Rectal smooth muscle tissue (tissue), 1 donor: ENCODE results near the gene C1QL3.
A peak's percentile ranks its signal among the peaks of the same experiment; 100 is the strongest.

ENCODE experiments used
- H3K27ac ChIP-seq: one replicate; pipeline ENCODE4 v1.7.0; 2013; ENCODE audit warnings: low read depth, low read length, inconsistent platforms
- H3K27me3 ChIP-seq: one replicate; pipeline ENCODE4 v1.7.0; 2013; ENCODE audit warnings: low read length; ENCODE audit not compliant: control insufficient read depth, insufficient read depth
- H3K36me3 ChIP-seq: one replicate; pipeline ENCODE4 v1.7.0; 2013; ENCODE audit warnings: low read length; ENCODE audit not compliant: control insufficient read depth, insufficient read depth
- H3K4me1 ChIP-seq: one replicate; pipeline ENCODE4 v1.7.0; 2013; ENCODE audit warnings: low read length; ENCODE audit not compliant: control insufficient read depth, insufficient read depth
- H3K4me3 ChIP-seq: one replicate; pipeline ENCODE4 v1.7.0; 2013; ENCODE audit warnings: low read length
- H3K9ac ChIP-seq: one replicate; pipeline ENCODE4 v1.7.0; 2013; ENCODE audit warnings: low read length

C1QL3 gene

DNA sequence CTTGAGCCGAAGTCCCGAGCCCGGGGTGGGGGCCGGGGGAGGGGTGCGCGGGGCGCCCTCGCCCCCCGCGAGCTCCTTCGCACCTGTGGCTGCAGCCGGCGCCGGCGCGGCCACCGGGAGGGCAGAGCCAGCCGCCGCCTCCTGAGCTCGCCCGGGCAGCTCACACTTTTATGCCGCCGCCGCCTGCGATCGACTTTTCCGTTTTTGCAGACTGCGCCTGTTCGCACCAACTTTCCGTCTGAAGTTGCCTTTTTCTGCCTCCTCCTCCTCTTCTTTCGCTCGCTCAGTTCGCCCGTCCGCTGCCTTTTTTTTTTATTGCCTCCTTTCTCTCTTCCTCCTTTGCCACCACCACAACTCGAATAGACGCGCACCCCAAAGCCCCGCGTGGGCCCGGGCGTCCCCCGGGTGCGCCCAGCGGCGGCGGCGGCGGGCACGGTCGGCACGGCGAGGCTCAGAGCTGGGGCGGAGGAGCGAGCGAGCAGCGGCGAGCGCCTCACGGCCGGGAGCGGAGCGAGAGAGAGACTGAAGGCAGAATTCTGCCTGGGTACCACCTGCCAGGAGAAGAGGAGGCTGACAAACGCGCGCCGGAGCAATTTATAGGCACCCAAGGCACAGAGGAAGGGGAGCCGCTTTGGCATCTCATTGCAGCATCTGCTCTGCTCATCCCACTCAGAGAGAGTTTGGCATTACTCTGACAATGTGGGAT, at the start of gene C1QL3:
Gene C1QL3 (minus strand): TSS at position 569 of the 706 bp plus-strand sequence. CDS start 814 bp downstream, outside the sequence.
- Histone ChIP-seq H3K4me3 (peak within 1 kb of the TSS; percentile 56), H3K27me3 (peaks cover 10% of the 10 kb centered on the region)

DNA sequence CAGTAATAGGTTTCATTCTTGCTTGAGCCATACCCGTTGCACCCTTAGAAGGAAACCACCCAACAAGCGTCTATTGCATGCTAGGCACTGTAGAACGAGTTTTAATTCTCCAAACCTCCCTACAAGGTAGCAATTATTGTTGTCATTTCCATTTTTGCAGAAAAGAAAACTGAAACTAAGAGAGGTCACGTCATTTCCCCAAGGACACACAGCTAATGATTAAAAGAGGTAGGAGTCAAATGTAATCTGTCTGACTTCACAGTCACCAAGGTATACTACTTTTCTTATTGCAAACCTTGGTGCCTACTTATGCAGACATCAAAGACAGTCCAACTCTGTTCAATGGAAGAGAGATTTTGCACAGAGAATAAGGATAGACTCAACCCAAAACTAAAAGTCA, 49.1 kb upstream of the C1QL3 start:
- no peaks in the 10 kb centered on the region for H3K4me1 ChIP-seq
- no peaks in the 10 kb centered on the region for H3K36me3 ChIP-seq
- no peak overlapping the region for H3K27ac ChIP-seq
- H3K4me3 ChIP-seq = no peak overlapping the region
- H3K27me3 ChIP-seq = no peaks in the 10 kb centered on the region
- H3K9ac ChIP-seq = no peak overlapping the region

More for the DNA sequence above, at the start of gene C1QL3:
- no peaks in the 10 kb centered on the region for H3K4me1 ChIP-seq
- H3K27ac ChIP-seq = no peak within 1 kb of the TSS
- H3K9ac ChIP-seq = no peak within 1 kb of the TSS
- no peaks in the 10 kb centered on the region for H3K36me3 ChIP-seq

DNA sequence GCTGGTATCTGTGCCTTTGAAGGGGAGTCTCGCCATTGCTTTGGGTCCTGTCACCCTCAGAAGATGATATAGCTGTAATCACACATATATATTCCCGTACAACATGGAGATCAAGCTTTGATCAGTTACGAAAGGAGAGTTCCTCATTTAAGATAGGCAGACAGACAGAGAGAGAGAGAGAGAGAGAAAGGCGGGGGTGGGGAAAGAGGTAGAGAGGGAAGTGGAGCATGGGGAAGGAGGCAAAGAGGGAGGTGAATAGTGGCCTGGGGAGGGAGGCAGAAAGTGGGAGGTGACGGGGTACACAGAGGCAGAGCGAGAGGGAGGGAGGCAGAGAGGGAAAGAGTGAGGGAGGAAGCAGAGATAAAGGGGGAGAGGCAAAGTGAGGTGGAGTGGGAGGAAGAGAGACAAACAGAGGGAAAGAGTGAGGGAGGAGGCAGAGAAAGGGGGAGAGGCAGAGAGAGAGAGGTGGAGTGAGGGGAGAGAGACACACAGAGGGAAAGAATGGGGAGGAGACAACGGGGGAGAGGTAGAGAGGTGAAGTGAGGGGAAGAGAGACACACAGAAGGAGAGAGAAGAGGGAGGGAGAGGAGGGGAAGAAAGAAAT, 44.6 kb upstream of the C1QL3 start:
- H3K27me3 ChIP-seq = no peaks in the 10 kb centered on the region
- no peak overlapping the region for H3K4me3 ChIP-seq
- H3K36me3 ChIP-seq = no peaks in the 10 kb centered on the region
- no peaks in the 10 kb centered on the region for H3K4me1 ChIP-seq
- no peak overlapping the region for H3K9ac ChIP-seq
- no peak overlapping the region for H3K27ac ChIP-seq

DNA sequence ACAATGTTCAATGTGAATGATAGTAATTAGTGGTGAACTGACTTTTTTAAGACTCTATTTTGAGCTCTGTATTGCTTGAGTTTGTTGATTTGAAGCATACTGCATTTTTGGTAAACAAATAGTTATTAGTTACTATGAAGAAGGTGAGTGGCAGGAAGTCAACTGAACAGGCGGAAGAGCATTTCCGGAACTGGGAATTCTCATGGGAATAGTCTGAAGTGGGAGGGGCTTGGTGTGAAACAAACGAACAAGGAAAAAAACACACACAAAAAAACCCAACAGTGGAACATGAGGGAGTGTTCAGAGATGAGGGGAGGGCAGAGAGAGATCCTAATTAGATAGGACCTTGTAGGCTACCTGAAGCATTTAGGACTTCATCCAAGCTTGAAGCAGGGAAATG, 43.9 kb upstream of the C1QL3 start:
- H3K4me3 ChIP-seq = no peak overlapping the region
- no peak overlapping the region for H3K9ac ChIP-seq
- H3K27me3 ChIP-seq = no peaks in the 10 kb centered on the region
- H3K36me3 ChIP-seq = no peaks in the 10 kb centered on the region
- no peaks in the 10 kb centered on the region for H3K4me1 ChIP-seq
- no peak overlapping the region for H3K27ac ChIP-seq

DNA sequence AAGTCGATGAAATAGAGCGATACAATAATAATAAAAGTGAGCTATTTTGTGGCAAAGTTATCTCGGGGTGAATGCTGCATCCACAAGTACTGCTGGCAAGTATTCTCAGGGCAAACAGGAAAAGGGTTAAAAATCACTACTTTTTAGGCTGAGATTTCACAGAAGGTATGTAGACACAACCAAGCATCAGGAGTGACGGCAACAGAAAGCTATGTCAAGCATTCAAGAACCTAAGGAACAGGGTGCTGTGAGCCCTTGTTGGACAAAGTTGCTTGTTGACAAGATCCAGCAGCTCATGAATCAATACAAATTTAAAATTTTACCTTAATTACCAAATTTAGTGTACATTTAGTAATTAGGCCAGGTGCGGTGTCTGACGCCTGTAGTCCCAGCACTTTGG, 41.2 kb upstream of the C1QL3 start:
- Histone ChIP-seq H3K27me3 (no peaks in the 10 kb centered on the region), H3K27ac (no peak overlapping the region), H3K36me3 (no peaks in the 10 kb centered on the region), H3K4me3 (no peak overlapping the region), H3K9ac (no peak overlapping the region), H3K4me1 (no peaks in the 10 kb centered on the region)

DNA sequence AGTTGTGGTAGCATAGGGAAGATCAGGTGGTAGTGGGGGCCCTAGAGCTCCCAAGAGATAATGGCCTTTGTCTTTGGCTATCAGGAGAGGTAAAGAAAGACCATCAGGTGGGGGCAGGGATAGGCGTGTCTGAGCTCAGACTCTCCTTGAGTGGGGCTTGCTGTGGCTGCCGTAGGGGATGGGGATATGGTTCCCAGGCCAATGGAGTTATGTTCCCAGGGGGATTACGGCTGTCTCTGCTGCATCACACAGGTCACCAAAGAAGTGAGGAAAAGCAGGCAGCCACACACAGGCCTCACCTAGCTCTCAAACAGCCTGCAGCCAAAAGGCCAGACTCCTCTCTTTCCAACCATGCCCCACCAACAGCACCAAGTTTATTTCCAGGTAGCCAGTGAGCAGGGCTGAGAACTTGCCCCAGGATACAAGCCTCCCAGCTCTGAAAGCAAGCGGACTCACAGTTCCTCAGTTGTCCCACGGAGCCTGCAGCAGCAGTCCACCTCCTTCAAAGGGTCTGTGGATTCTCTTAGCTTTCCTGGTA, 37.6 kb upstream of the C1QL3 start:
- no peaks in the 10 kb centered on the region for H3K4me1 ChIP-seq
- no peak overlapping the region for H3K9ac ChIP-seq
- no peaks in the 10 kb centered on the region for H3K27me3 ChIP-seq
- H3K36me3 ChIP-seq = no peaks in the 10 kb centered on the region
- no peak overlapping the region for H3K4me3 ChIP-seq
- no peak overlapping the region for H3K27ac ChIP-seq

DNA sequence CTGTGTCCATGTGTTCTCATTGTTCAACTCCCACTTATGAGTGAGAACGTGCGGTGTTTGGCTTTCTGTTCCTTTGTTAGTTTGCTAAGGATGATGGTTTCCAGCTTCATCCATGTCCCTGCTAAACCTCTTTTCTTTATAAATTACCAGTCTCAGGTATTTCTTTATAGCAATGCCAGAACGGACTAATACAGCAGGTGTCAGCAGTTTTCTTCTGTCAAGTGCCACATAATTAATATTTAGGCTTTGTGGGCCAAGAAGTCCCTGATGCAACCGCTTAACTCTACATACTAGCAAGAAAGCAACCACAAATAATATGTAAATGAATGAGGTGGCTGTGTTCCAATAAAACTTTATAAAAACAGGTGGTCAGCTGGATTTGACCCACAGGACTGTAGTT, 26.3 kb upstream of the C1QL3 start:
- no peak overlapping the region for H3K4me3 ChIP-seq
- no peaks in the 10 kb centered on the region for H3K27me3 ChIP-seq
- H3K9ac ChIP-seq = no peak overlapping the region
- no peaks in the 10 kb centered on the region for H3K4me1 ChIP-seq
- H3K36me3 ChIP-seq = no peaks in the 10 kb centered on the region
- H3K27ac ChIP-seq = no peak overlapping the region

DNA sequence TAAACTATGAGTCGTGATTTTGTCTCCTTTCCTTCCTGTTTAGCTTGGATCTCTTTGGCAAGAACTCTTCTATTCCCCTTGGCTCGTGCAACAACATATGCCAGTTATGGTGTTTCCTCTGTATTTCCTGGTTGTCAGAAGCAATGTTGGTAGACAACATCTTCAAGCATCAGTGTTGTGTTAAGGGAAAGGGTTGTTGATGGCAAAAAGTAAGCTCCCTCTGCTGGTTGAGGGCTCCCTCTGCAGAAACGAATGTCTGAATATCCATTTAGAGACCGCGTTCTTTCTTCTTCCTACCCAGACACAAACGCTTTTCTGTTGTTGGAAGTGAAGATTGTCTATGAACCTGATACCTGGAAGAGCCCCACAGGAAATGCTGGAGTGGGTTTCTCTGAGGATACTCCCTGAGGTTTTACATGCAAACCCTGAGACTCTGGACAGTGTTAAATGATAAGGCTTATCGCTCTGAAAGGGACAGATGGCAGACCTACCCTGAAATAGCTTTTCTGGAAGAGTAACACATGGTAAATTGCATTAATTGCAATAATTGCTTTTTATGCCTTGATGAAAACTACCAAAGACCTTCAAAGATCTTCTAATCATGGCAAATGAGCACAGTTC, 23.5 kb upstream of the C1QL3 start:
- no peaks in the 10 kb centered on the region for H3K27me3 ChIP-seq
- H3K4me1 ChIP-seq = no peaks in the 10 kb centered on the region
- no peak overlapping the region for H3K9ac ChIP-seq

DNA sequence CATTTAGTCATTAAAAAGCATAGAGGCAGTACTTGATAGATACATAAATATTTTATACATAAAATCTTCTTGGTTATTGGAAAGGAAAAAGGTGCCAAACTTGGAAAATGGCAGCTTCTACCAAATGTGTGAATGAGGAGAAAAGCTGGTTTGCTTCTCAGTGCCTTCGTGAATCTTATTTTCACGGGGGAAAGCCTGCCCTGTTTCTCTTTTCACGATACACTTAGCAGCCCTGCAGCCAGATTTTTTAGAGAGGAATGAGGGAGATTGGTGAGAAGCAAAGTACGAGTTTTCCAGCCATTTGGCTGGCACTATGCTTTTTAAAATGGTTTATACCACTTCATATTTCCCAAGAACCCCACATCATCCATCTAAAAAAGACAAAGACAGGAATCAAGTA, 22.9 kb upstream of the C1QL3 start:
- Histone ChIP-seq H3K9ac (no peak overlapping the region), H3K27ac (no peak overlapping the region), H3K4me1 (no peaks in the 10 kb centered on the region), H3K27me3 (no peaks in the 10 kb centered on the region), H3K4me3 (no peak overlapping the region), H3K36me3 (no peaks in the 10 kb centered on the region)

More for the DNA sequence above, 23.5 kb upstream of the C1QL3 start:
- Histone ChIP-seq H3K4me3 (no peak overlapping the region), H3K27ac (no peak overlapping the region), H3K36me3 (no peaks in the 10 kb centered on the region)

DNA sequence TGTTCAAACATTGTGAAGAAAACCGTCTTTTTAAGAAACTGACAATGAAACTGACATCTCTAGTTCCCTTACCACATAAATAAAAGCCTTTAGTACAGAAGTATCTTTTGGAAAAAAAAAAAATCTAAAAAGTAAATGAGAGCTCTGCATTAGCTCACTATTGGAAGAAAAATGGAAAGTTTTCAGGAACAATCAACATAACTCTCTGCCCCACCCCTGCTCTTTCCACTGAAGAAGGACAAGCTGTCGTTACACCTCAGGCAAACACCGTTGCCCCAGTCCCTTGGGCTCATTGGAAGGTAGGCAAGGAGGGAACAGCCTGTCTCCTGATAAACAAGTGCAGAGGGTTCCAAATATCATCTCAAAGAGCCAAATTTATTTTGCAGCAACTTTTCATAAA, 22.4 kb upstream of the C1QL3 start:
- Histone ChIP-seq H3K36me3 (no peaks in the 10 kb centered on the region), H3K27ac (no peak overlapping the region), H3K4me3 (no peak overlapping the region), H3K27me3 (no peaks in the 10 kb centered on the region), H3K4me1 (no peaks in the 10 kb centered on the region), H3K9ac (no peak overlapping the region)

DNA sequence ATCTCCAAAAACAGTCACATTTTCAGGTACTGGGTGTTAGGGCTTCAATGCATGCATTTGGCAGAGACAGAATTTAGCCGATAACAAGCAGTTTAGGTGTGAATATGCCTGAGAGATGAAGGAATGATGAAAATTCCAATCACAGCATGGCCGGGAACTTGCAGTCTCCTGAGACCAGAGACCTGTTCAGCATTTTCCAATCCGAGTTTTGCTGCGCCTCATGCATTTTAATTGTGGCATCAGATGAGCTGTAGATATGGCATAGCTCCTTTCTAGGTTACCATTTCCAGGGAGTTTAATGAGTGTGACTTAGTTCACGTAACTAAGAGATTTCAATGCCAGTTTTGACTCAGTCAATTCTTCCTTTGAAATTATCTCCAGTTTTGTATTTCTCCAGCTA, 14.5 kb upstream of the C1QL3 start:
- Histone ChIP-seq H3K27me3 (no peaks in the 10 kb centered on the region), H3K4me3 (no peak overlapping the region), H3K36me3 (no peaks in the 10 kb centered on the region), H3K27ac (no peak overlapping the region), H3K9ac (no peak overlapping the region), H3K4me1 (no peaks in the 10 kb centered on the region)

DNA sequence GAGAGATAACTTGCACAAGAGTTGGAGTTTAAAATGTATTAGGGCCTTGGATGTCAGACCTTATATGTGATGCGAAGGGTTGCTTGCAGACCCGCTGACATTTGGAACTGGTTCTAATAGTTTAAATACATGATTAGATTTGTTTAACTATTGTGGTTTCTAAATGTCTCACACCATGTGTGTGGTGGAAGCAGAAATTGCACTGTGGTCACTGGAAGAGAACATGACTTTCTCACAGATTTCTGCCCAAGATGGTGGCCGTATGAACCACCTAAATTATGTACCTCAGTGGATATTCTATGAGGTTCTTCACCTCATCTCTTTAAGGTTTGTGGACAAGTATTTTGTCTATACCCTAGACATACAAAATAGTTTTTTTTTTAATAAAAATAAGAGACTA, 8.2 kb upstream of the C1QL3 start:
- H3K4me3 ChIP-seq = no peak overlapping the region
- H3K27ac ChIP-seq = no peak overlapping the region
- H3K4me1 ChIP-seq = no peaks in the 10 kb centered on the region
- H3K36me3 ChIP-seq = no peaks in the 10 kb centered on the region
- H3K27me3 ChIP-seq = no peaks in the 10 kb centered on the region
- no peak overlapping the region for H3K9ac ChIP-seq
